Ishikawa (cell line): ENCODE data around the gene GZF1.

ENCODE experiments used
- CEBPB ChIP-seq: IDR thresholded peaks from 2 replicates; pipeline ENCODE4 v1.6.1; 2012
- CREB1 ChIP-seq: IDR thresholded peaks from 2 replicates; pipeline ENCODE4 v1.6.1; 2012; ENCODE audit warnings: low read depth
- EGR1 ChIP-seq: IDR thresholded peaks from 2 replicates; pipeline ENCODE4 v1.6.1; 2012
- EP300 ChIP-seq: IDR thresholded peaks from 2 replicates; pipeline ENCODE4 v1.6.1; 2012; ENCODE audit warnings: borderline replicate concordance
- FOXM1 ChIP-seq: IDR thresholded peaks from 2 replicates; pipeline ENCODE4 v1.6.1; 2012; ENCODE audit warnings: low read depth, borderline replicate concordance
- NFIC ChIP-seq: IDR thresholded peaks from 2 replicates; pipeline ENCODE4 v1.6.1; 2012
- RAD21 ChIP-seq: IDR thresholded peaks from 2 replicates; pipeline ENCODE4 v1.6.1; 2012; ENCODE audit warnings: low read depth
- TAF1 ChIP-seq: IDR thresholded peaks from 2 replicates; pipeline ENCODE4 v1.6.1; 2012; ENCODE audit warnings: low read depth, mild to moderate bottlenecking
- TCF12 ChIP-seq: IDR thresholded peaks from 2 replicates; pipeline ENCODE4 v1.6.1; 2012; ENCODE audit warnings: low read depth
- TEAD4 ChIP-seq: IDR thresholded peaks from 2 replicates; pipeline ENCODE4 v1.6.1; 2012
- YY1 ChIP-seq: IDR thresholded peaks from 2 replicates; pipeline ENCODE4 v1.6.1; 2012; ENCODE audit warnings: low read depth
- ZBTB7A ChIP-seq: IDR thresholded peaks from 2 replicates; pipeline ENCODE4 v1.6.1; 2012; ENCODE audit warnings: low read depth
- TF ChIP-seq, protein P1 (sequence below): IDR thresholded peaks from 2 replicates; pipeline ENCODE4 v1.6.1; 2012
- TF ChIP-seq, protein P2 (sequence below): IDR thresholded peaks from 2 replicates; pipeline ENCODE4 v1.6.1; 2012; ENCODE audit warnings: low read depth, mild to moderate bottlenecking
- TF ChIP-seq, protein P3 (sequence below): IDR thresholded peaks from 2 replicates; pipeline ENCODE4 v1.6.1; 2012

Gene GZF1

DNA sequence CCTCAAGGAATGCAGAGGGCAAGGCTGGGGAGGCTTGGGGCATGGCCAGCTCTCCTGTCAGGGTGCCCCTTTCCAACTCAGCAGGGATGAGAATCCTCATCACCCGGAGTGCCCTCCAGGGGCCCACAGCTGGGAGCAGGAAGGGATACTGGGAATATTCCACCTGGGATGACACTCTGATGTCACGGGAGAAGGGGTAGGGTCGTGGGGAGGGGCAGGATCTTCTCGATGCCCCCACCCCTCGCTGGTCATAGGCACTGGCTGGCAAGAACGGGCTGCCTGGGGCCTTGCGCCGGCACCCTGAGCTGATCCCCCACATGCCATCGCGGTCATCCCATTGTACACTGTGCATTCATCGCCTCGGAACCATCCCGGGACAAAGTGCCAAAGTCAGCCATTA, 22.0 kb upstream of the GZF1 start:
- TF ChIP-seq TEAD4 (no peak), YY1 (no peak), EGR1 (no peak), NFIC (no peak), EP300 (no peak), ZBTB7A (no peak), RAD21 (no peak), CEBPB (no peak)
- TF ChIP-seq, protein P1, sequence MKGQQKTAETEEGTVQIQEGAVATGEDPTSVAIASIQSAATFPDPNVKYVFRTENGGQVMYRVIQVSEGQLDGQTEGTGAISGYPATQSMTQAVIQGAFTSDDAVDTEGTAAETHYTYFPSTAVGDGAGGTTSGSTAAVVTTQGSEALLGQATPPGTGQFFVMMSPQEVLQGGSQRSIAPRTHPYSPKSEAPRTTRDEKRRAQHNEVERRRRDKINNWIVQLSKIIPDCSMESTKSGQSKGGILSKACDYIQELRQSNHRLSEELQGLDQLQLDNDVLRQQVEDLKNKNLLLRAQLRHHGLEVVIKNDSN = no peak
- TF ChIP-seq, protein P2, sequence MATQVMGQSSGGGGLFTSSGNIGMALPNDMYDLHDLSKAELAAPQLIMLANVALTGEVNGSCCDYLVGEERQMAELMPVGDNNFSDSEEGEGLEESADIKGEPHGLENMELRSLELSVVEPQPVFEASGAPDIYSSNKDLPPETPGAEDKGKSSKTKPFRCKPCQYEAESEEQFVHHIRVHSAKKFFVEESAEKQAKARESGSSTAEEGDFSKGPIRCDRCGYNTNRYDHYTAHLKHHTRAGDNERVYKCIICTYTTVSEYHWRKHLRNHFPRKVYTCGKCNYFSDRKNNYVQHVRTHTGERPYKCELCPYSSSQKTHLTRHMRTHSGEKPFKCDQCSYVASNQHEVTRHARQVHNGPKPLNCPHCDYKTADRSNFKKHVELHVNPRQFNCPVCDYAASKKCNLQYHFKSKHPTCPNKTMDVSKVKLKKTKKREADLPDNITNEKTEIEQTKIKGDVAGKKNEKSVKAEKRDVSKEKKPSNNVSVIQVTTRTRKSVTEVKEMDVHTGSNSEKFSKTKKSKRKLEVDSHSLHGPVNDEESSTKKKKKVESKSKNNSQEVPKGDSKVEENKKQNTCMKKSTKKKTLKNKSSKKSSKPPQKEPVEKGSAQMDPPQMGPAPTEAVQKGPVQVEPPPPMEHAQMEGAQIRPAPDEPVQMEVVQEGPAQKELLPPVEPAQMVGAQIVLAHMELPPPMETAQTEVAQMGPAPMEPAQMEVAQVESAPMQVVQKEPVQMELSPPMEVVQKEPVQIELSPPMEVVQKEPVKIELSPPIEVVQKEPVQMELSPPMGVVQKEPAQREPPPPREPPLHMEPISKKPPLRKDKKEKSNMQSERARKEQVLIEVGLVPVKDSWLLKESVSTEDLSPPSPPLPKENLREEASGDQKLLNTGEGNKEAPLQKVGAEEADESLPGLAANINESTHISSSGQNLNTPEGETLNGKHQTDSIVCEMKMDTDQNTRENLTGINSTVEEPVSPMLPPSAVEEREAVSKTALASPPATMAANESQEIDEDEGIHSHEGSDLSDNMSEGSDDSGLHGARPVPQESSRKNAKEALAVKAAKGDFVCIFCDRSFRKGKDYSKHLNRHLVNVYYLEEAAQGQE = no peak
- TF ChIP-seq, protein P3, sequence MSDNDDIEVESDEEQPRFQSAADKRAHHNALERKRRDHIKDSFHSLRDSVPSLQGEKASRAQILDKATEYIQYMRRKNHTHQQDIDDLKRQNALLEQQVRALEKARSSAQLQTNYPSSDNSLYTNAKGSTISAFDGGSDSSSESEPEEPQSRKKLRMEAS = no peak

DNA sequence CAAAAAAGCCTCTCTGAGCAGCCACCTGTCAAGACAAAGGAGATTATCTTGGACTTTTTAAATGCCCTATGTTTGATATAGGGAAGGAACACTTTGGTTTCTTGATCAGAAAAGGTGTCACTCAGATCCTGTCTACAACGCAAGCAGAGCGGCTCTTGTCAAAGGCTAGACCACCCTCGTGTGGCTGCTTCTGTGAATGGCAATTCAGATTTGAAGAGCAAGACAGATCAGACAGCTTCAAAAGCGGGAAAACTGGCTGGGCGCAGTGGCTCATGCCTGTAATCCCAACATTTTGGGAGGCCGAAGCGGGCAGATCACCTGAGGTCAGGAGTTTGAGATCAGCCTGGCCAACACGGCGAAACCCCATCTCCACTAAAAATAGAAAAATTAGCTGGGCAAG, 21.5 kb upstream of the GZF1 start:
- TF ChIP-seq, protein P1 = no peak
- TF ChIP-seq RAD21 (peak; percentile 59), YY1 (no peak), TEAD4 (no peak)

DNA sequence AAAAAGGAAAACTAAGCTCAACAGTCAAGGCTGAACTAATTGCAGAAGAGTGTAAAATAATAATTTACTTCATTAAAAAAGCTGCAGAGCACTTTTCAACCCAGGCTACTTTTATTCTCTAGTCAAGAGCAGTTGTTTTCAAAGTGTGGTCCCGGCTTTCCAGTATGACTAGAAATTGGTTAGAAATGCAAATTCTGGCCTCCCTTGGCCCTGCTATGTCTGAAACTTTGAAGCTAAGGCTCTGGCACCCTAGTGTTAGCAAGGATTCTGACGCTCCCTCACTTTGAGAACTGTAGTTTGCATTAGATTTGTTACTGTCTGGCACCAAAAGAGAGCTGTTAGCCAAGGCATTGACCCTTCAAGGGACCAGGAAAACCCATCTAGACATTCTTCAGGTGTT, 20.9 kb upstream of the GZF1 start:
- TF ChIP-seq TEAD4 = no peak
- no peak for TF ChIP-seq RAD21
- TF ChIP-seq ZBTB7A = no peak
- no peak for TF ChIP-seq EGR1
- no peak for TF ChIP-seq CREB1
- no peak for TF ChIP-seq CEBPB
- TF ChIP-seq, protein P3 = no peak
- no peak for TF ChIP-seq TAF1

DNA sequence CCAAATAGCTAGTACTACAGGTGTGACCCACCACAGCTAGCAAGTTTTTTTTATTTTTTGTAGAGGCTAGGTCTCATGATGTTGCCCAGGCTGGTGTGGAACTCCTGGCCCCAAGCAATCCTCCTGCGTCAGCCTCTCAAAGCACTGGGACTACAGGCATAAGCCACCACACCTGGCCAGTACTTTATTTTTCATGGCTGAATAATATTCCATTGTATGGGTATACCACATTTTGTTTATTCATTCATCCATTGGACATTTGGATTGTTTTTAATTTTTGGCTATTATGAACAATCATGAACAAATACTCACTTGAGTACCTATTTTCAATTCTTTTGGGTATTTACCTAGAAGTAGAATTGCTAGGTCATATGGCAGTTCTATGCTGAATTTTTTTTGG, 18.4 kb upstream of the GZF1 start:
- TF ChIP-seq CEBPB (no peak), EP300 (no peak), YY1 (no peak), ZBTB7A (no peak), NFIC (no peak), TCF12 (no peak), CREB1 (no peak), TEAD4 (no peak), EGR1 (no peak), RAD21 (no peak), TAF1 (no peak), FOXM1 (no peak)
- TF ChIP-seq, protein P3 = no peak
- TF ChIP-seq, protein P1 = no peak
- TF ChIP-seq, protein P2 = no peak

DNA sequence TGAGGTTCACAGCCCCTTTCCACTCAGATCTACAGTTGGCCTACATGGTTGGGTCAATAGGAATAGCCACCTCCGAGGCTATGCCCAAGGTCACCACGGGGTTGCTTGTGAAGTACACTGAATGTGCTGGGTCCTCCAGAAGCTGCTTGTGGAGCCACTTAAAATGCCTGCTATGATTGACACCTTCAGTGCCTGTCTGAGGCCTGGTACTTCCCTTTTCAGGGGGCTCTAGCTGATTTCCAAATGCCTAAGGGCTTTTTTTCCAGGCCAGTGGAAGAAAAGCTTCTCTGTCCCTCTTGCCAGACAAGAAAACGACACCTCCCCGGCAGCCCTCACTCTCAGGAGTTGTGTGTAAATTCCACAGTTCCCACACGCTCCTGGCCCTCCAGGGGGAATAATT, 17.6 kb upstream of the GZF1 start:
- TF ChIP-seq NFIC = no peak
- TF ChIP-seq TAF1 = no peak
- TF ChIP-seq YY1 = no peak
- TF ChIP-seq, protein P2 = no peak
- no peak for TF ChIP-seq CEBPB
- TF ChIP-seq FOXM1 = no peak
- no peak for TF ChIP-seq RAD21
- TF ChIP-seq TEAD4 = no peak
- no peak for TF ChIP-seq EP300
- no peak for TF ChIP-seq ZBTB7A
- TF ChIP-seq, protein P3 = no peak
- no peak for TF ChIP-seq CREB1
